Adrenal gland (tissue), 5 donors: ENCODE data around the gene CPN1.

ENCODE experiments used
- POLR2A ChIP-seq, 2 donors: fragments of 450-650 bp; IDR thresholded peaks; one replicate each; pipeline ENCODE4 v1.6.1; 2017; ENCODE audit warnings: antibody characterized with exemption in 2 of 2, mild to moderate bottlenecking in 2 of 2, moderate library complexity in 1 of 2
- TF ChIP-seq, protein P1 (sequence below), 6 experiments: fragments of 450-650 bp in 4 of 6; fragments of 200-600 bp in 2 of 6; sonication (generic) in 1 of 6; IDR thresholded peaks; 1 replicate in 5 of 6; 2 replicates in 1 of 6; pipeline versions ENCODE4 v1.5.1 to v1.8.0; 2016 to 2021; ENCODE audit warnings: antibody characterized with exemption in 6 of 6, mild to moderate bottlenecking in 2 of 6, moderate library complexity in 1 of 6
- donor health status: DM: no; HTN: no; CAD: no.

GRCh38 chr10:100037758-100038315 is 43.8 kb downstream of the CPN1 start:
- TF ChIP-seq, protein P1, sequence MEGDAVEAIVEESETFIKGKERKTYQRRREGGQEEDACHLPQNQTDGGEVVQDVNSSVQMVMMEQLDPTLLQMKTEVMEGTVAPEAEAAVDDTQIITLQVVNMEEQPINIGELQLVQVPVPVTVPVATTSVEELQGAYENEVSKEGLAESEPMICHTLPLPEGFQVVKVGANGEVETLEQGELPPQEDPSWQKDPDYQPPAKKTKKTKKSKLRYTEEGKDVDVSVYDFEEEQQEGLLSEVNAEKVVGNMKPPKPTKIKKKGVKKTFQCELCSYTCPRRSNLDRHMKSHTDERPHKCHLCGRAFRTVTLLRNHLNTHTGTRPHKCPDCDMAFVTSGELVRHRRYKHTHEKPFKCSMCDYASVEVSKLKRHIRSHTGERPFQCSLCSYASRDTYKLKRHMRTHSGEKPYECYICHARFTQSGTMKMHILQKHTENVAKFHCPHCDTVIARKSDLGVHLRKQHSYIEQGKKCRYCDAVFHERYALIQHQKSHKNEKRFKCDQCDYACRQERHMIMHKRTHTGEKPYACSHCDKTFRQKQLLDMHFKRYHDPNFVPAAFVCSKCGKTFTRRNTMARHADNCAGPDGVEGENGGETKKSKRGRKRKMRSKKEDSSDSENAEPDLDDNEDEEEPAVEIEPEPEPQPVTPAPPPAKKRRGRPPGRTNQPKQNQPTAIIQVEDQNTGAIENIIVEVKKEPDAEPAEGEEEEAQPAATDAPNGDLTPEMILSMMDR (IDR thresholded peaks at IDR 0.05) = no peak
- TF ChIP-seq POLR2A (IDR thresholded peaks at IDR 0.05) = no peak
